Measurements from ENCODE around the gene KLHL11. TPM values are rescaled to one million over a fixed set of nuclear protein-coding genes. Genes with fewer than 3 reads are reported as not detected.

Gene KLHL11
- total RNA-seq, 1 donor from 2014 or later: 16.0 TPM

GRCh38 chr17:41873559-41874292 lies 8.5 kb upstream of the KLHL11 start:
- no peak for DNase-seq (ENCODE audit: extremely low spot score, unreplicated experiment)
- peaks cover 29% of the 10 kb centered on the region for H3K36me3 Mint-ChIP-seq (ENCODE audit: unreplicated experiment)
- no peaks in the 10 kb centered on the region for H3K9me3 Mint-ChIP-seq (ENCODE audit: unreplicated experiment)
- H3K27ac Mint-ChIP-seq (ENCODE audit: unreplicated experiment): no peak overlapping the region
- H3K27me3 Mint-ChIP-seq (ENCODE audit: unreplicated experiment): no peaks in the 10 kb centered on the region
- no peak overlapping the region for H3K4me3 Mint-ChIP-seq (ENCODE audit: unreplicated experiment)
- H3K4me1 Mint-ChIP-seq (ENCODE audit: unreplicated experiment): no peaks in the 10 kb centered on the region
- TF ChIP-seq, protein P1, sequence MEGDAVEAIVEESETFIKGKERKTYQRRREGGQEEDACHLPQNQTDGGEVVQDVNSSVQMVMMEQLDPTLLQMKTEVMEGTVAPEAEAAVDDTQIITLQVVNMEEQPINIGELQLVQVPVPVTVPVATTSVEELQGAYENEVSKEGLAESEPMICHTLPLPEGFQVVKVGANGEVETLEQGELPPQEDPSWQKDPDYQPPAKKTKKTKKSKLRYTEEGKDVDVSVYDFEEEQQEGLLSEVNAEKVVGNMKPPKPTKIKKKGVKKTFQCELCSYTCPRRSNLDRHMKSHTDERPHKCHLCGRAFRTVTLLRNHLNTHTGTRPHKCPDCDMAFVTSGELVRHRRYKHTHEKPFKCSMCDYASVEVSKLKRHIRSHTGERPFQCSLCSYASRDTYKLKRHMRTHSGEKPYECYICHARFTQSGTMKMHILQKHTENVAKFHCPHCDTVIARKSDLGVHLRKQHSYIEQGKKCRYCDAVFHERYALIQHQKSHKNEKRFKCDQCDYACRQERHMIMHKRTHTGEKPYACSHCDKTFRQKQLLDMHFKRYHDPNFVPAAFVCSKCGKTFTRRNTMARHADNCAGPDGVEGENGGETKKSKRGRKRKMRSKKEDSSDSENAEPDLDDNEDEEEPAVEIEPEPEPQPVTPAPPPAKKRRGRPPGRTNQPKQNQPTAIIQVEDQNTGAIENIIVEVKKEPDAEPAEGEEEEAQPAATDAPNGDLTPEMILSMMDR (IDR thresholded peaks at IDR 0.05): no peak

GRCh38 chr17:41871789-41872188 lies 6.6 kb upstream of the KLHL11 start:
- DNase-seq (ENCODE audit: extremely low spot score, unreplicated experiment): no peak
- H3K4me3 Mint-ChIP-seq (ENCODE audit: unreplicated experiment): no peak overlapping the region
- peak overlapping the region; percentile 14 for H3K27ac Mint-ChIP-seq (ENCODE audit: unreplicated experiment)
- no peaks in the 10 kb centered on the region for H3K27me3 Mint-ChIP-seq (ENCODE audit: unreplicated experiment)
- no peaks in the 10 kb centered on the region for H3K4me1 Mint-ChIP-seq (ENCODE audit: unreplicated experiment)
- H3K9me3 Mint-ChIP-seq (ENCODE audit: unreplicated experiment): no peaks in the 10 kb centered on the region
- TF ChIP-seq, protein P1 (IDR thresholded peaks at IDR 0.05): no peak
- H3K36me3 Mint-ChIP-seq (ENCODE audit: unreplicated experiment): peaks cover 33% of the 10 kb centered on the region

DNA sequence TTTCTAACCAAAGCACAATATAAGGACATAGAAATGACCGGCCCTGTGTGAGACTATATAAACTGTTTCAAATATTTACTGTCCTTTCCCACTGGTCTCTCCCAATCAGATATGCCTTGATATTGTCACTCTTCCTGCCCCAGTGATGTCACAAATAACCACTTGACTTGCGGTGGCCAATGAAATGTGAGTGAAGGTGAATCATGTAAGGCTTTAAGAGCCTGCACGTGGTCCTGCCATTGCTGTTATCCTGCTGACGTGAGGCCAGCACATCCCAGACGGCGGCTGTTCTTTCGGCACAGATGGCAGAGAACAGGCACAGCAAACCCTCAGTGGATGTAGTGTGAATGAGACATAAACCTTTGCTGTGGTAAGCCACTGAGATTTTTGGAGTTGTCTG lies 5.4 kb upstream of the KLHL11 start:
- H3K27me3 Mint-ChIP-seq (ENCODE audit: unreplicated experiment): no peaks in the 10 kb centered on the region
- H3K4me1 Mint-ChIP-seq (ENCODE audit: unreplicated experiment): peaks cover under 1% of the 10 kb centered on the region
- H3K27ac Mint-ChIP-seq (ENCODE audit: unreplicated experiment): no peak overlapping the region
- no peaks in the 10 kb centered on the region for H3K9me3 Mint-ChIP-seq (ENCODE audit: unreplicated experiment)
- DNase-seq (ENCODE audit: extremely low spot score, unreplicated experiment): no peak
- TF ChIP-seq, protein P1 (IDR thresholded peaks at IDR 0.05): no peak
- no peak overlapping the region for H3K4me3 Mint-ChIP-seq (ENCODE audit: unreplicated experiment)
- peaks cover 33% of the 10 kb centered on the region for H3K36me3 Mint-ChIP-seq (ENCODE audit: unreplicated experiment)

DNA sequence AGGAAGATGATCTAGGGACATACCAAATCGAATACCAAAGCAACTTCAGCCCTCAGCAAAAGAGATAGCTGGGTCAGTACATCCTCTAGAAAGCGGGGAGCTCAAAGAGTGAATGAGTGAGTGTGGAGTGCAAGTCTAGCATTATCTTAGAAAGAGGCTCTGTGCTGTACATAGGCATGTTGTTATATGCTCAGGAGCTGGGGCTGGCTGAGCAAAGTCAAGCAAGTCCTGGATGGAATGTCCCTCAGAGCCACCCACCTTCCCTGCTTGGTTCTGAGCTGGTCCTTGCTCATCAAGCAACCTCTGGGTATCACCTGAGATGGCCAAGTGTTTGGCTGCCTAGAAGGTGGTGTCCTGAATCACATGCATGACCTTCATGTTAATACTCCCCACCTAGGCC lies 4.9 kb upstream of the KLHL11 start:
- DNase-seq (ENCODE audit: extremely low spot score, unreplicated experiment): no peak
- H3K36me3 Mint-ChIP-seq (ENCODE audit: unreplicated experiment): peaks cover 33% of the 10 kb centered on the region
- peaks cover 3% of the 10 kb centered on the region for H3K4me1 Mint-ChIP-seq (ENCODE audit: unreplicated experiment)
- no peak overlapping the region for H3K27ac Mint-ChIP-seq (ENCODE audit: unreplicated experiment)
- no peak overlapping the region for H3K4me3 Mint-ChIP-seq (ENCODE audit: unreplicated experiment)
- H3K27me3 Mint-ChIP-seq (ENCODE audit: unreplicated experiment): no peaks in the 10 kb centered on the region
- TF ChIP-seq, protein P1 (IDR thresholded peaks at IDR 0.05): no peak
- no peaks in the 10 kb centered on the region for H3K9me3 Mint-ChIP-seq (ENCODE audit: unreplicated experiment)

DNA sequence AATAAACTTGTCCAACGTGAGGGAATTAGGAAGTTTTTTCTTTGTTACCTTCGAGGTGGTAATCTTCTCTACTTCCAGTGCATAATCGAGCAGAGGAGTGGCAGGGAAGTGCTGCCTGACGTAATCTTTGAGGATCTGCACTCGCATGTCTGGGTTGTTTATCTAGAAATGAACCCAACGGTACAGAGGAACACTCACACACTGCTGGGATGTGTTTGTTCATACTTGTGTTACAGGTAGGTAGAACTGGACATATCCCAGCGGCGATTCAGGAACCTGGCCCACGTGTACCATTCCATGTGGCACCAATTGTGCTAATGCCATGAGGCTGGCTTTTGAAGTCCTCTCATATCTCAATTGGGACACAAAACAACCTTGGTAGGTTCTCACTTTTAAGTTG lies 4.2 kb upstream of the KLHL11 start:
- TF ChIP-seq, protein P1 (IDR thresholded peaks at IDR 0.05): no peak
- Mint-ChIP-seq H3K27ac (ENCODE audit: unreplicated experiment) (no peak overlapping the region), H3K36me3 (ENCODE audit: unreplicated experiment) (peaks cover 33% of the 10 kb centered on the region), H3K4me3 (ENCODE audit: unreplicated experiment) (no peak overlapping the region), H3K9me3 (ENCODE audit: unreplicated experiment) (no peaks in the 10 kb centered on the region), H3K4me1 (ENCODE audit: unreplicated experiment) (peaks cover 3% of the 10 kb centered on the region), H3K27me3 (ENCODE audit: unreplicated experiment) (no peaks in the 10 kb centered on the region)
- no peak for DNase-seq (ENCODE audit: extremely low spot score, unreplicated experiment)

Data from osteocyte (in vitro differentiated cells).